GM12878 (cell line): Measurements from ENCODE around the gene MCCD1. TPM values are rescaled to one million over a fixed set of nuclear protein-coding genes. Genes with fewer than 3 reads are reported as not detected.

Source experiments
- ATAC-seq: fragments of 200-7000 bp; cut with Tn5 transposase; 3 replicates; pipeline ENCODE4 v1.9.1; 2020; ENCODE audit warnings: mild to moderate bottlenecking, moderate library complexity
- BruUV-seq: library from RNA; stranded (reverse); fragments of 400-500 nt; replicated peaks from 2 replicates; lab custom pipeline; 2021; lab: Mats Ljungman, UMichigan
- CTCF ChIA-PET: fragments of 300-600 bp; sonication (Branson Sonifier 250); formaldehyde crosslinking; extraction: SDS; loops from one replicate; lab custom pipeline; 2021; ENCODE audit warnings: inconsistent platforms; lab: Yijun Ruan, JAX
- POLR2A ChIA-PET: fragments of 350-600 bp; formaldehyde crosslinking; extraction: SDS; loops from one replicate; lab custom pipeline; 2021; ENCODE audit warnings: inconsistent platforms; lab: Charles Lee
- RAD21 ChIA-PET: fragments of 300-600 bp; sonication (Branson Sonifier 250); formaldehyde crosslinking; loops from one replicate; lab custom pipeline; 2023; ENCODE audit warnings: antibody characterized with exemption; ENCODE audit not compliant: unreplicated experiment; lab: Charles Lee
- SMC1A ChIA-PET: fragments of 300-600 bp; sonication (Branson Sonifier 250); formaldehyde crosslinking; loops from one replicate; lab custom pipeline; 2023; ENCODE audit not compliant: unreplicated experiment, uncharacterized antibody; lab: Charles Lee
- DNase-seq: peaks from one replicate; pipeline ENCODE4 v3.0.0-alpha.2; 2011; ENCODE audit warnings: low read depth, low spot score
- FAIRE-seq: peaks from 3 replicates; lab custom pipeline; 2011; peaks lifted over from hg19 to GRCh38; lab: Jason Lieb, UNC
- H2AFZ ChIP-seq: 2 replicates; pipeline ENCODE4 v1.6.0; 2011; ENCODE audit warnings: low read depth, low read length, control low read depth; ENCODE audit not compliant: control insufficient read depth
- H3K27ac ChIP-seq: 2 replicates; pipeline ENCODE4 v1.5.1; 2011; ENCODE audit warnings: control low read depth; ENCODE audit not compliant: control insufficient read depth, insufficient read depth
- H3K27me3 ChIP-seq, 2 experiments: replicated peaks in 1 of 2; 2 replicates each; pipeline versions ENCODE4 v1.6.0 to v1.6.1; 2011; ENCODE audit warnings: low read length in 1 of 2; ENCODE audit not compliant: control insufficient read depth in 2 of 2, insufficient read depth in 2 of 2
- H3K36me3 ChIP-seq, 2 experiments: 2 replicates each; pipeline ENCODE4 v1.5.1; 2011; ENCODE audit warnings: low read length in 1 of 2; ENCODE audit not compliant: control insufficient read depth in 2 of 2, insufficient read depth in 2 of 2
- H3K4me1 ChIP-seq: 2 replicates; pipeline ENCODE4 v1.6.1; 2011; ENCODE audit warnings: mild to moderate bottlenecking, low read length, moderate library complexity, mixed read lengths; ENCODE audit not compliant: control insufficient read depth, insufficient read depth
- H3K4me2 ChIP-seq: 2 replicates; pipeline ENCODE4 v1.6.0; 2011; ENCODE audit warnings: control low read depth; ENCODE audit not compliant: control insufficient read depth, insufficient read depth
- H3K4me3 ChIP-seq: fragments of 200-600 bp; sonication (generic); 2 replicates; pipeline ENCODE4 v1.5.1; 2016
- H3K79me2 ChIP-seq: 2 replicates; pipeline ENCODE4 v1.6.0; 2011; ENCODE audit warnings: low read length; ENCODE audit not compliant: control insufficient read depth, insufficient read depth
- H3K9ac ChIP-seq: 2 replicates; pipeline ENCODE4 v1.8.0; 2011; ENCODE audit warnings: low read length, control low read depth, mixed read lengths; ENCODE audit not compliant: control insufficient read depth, insufficient read depth
- H3K9me3 ChIP-seq: replicated peaks from 3 replicates; pipeline ENCODE4 v1.5.1; 2011; ENCODE audit warnings: mild to moderate bottlenecking, low read length; ENCODE audit not compliant: control insufficient read depth, insufficient read depth
- H4K20me1 ChIP-seq: 2 replicates; pipeline ENCODE4 v1.6.0; 2011; ENCODE audit not compliant: control insufficient read depth, insufficient read depth
- BACH1 ChIP-seq: fragments of 450-650 bp; IDR thresholded peaks from 2 replicates; pipeline ENCODE4 v1.6.1; 2017; ENCODE audit warnings: mild to moderate bottlenecking, borderline replicate concordance
- E4F1 ChIP-seq: fragments of 450-650 bp; IDR thresholded peaks from 2 replicates; pipeline ENCODE4 v1.6.1; 2018; ENCODE audit warnings: borderline replicate concordance, mild to moderate bottlenecking; ENCODE audit not compliant: partially characterized antibody
- GABPA ChIP-seq: IDR thresholded peaks from 2 replicates; pipeline ENCODE4 v1.6.1; 2014; ENCODE audit warnings: antibody characterized with exemption, low read depth, mild to moderate bottlenecking, inconsistent platforms
- GATAD2B ChIP-seq: fragments of 450-650 bp; conservative IDR thresholded peaks from 2 replicates; pipeline ENCODE4 v1.6.1; 2017; ENCODE audit warnings: low read depth, mild to moderate bottlenecking, moderate library complexity
- POLR2A ChIP-seq: IDR thresholded peaks from 2 replicates; pipeline ENCODE4 v1.6.1; 2011; ENCODE audit warnings: low read depth, mild to moderate bottlenecking, low read length
- POLR2AphosphoS5 ChIP-seq: IDR thresholded peaks from 2 replicates; pipeline ENCODE4 v1.6.1; 2011; ENCODE audit warnings: mild to moderate bottlenecking, low read length, inconsistent platforms
- WGBS: methylation state at CpG from one replicate; pipeline ENCODE4 v1.1.6; 2016; ENCODE audit warnings: low lambda C conversion rate; ENCODE audit not compliant: insufficient replicate concordance, insufficient coverage; ENCODE audit errors: missing lambda C conversion rate; 5-methylcytosine and 5-hydroxymethylcytosine counted together
- in situ Hi-C: fragments of 300-500 bp; cut with MboI; formaldehyde crosslinking; loops from 9 replicates; pipeline ENCODE4 v1.14.3; 2018; ENCODE audit warnings: mixed read lengths
- intact Hi-C: fragments of 100-400 bp; cut with micrococcal nuclease; formaldehyde crosslinking; loops from one replicate; pipeline ENCODE4 v1.14.2; 2022; ENCODE audit not compliant: unreplicated experiment
- polyA plus RNA-seq, 11 experiments: library from polyadenylated mRNA; depleted of rRNA in 4 of 11; unstranded in 6 of 11; stranded (reverse) in 5 of 11; fragments of >200 nt; fragmentation: Nextera tagmentation in 4 of 11; fragmentation: Illumina TruSeq in 1 of 11; extraction: Ambion mirVana in 4 of 11; extraction: Trizol in 1 of 11; gene quantifications; 1 replicate in 1 of 11; 2 replicates in 10 of 11; pipeline versions ENCODE4 v1.2.1 to v1.2.3, GENCODE V29; 2011 to 2016; ENCODE audit warnings: inconsistent platforms in 2 of 11, missing spikeins in 2 of 11, low read depth in 1 of 11
- total RNA-seq, 4 experiments: library from RNA; depleted of rRNA in 3 of 4; stranded (reverse); fragments of >200 nt in 3 of 4; fragmentation: Illumina TruSeq in 1 of 4; extraction: Trizol in 1 of 4; gene quantifications; 2 replicates each; pipeline versions ENCODE4 v1.2.1 to v1.2.3, GENCODE V29; 2013 to 2021

Gene MCCD1
- total and polyA plus RNA-seq, 10 of the 15 experiments (the other 5 are each of a cell fraction or from before 2014, with no cell fraction given): not detected

GRCh38 chr6:31531162-31531561, 2.4 kb downstream of the MCCD1 start:
- ATAC-seq (no peak), DNase-seq (no peak), FAIRE-seq (no peak)
- ChIA-PET SMC1A (no interaction called here), POLR2A (interaction anchor here (0.6 to 1.3 kb wide), 4 partner anchors 10 to 82 kb away, joined by 3 read pairs; partner anchors contain the start of gene DDX39B), CTCF (interaction anchor here (1.0 to 1.6 kb wide), 2 partner anchors 9 to 13 kb away, joined by 3 to 4 read pairs; no protein-coding TSS in a partner anchor), RAD21 (no interaction called here)
- H4K20me1 ChIP-seq: peaks cover 3% of the 10 kb centered on the region
- in situ Hi-C loops: no loop called here
- no peak overlapping the region for H2AFZ ChIP-seq
- H3K36me3 ChIP-seq: peaks cover 29 to 32% of the 10 kb centered on the region in 2 experiments
- WGBS: 97% methylated on average over 7 of the region's 7 CpGs
- no peaks in the 10 kb centered on the region for H3K4me1 ChIP-seq
- no peak overlapping the region for H3K27ac ChIP-seq
- intact Hi-C loops: no loop called here
- no peak overlapping the region for H3K9ac ChIP-seq
- no TSS peak for BruUV-seq
- TF ChIP-seq GATAD2B: no peak
- peaks cover 18% of the 10 kb centered on the region for H3K79me2 ChIP-seq
- H3K4me3 ChIP-seq: no peak overlapping the region
- H3K4me2 ChIP-seq: no peak overlapping the region
- no peaks in the 10 kb centered on the region for H3K9me3 ChIP-seq
- no peaks in the 10 kb centered on the region for H3K27me3 ChIP-seq

- no peaks in the 10 kb centered on the region for H3K27me3 ChIP-seq
- in situ Hi-C loops: no loop called here
- CTCF ChIA-PET: interaction anchor here (1.0 to 1.6 kb wide), 3 partner anchors 8 to 14 kb away, joined by 3 to 4 read pairs (median 3); partner anchors contain the start of gene DDX39B
- 71% methylated on average over 9 of the region's 9 CpGs for WGBS
- no peaks in the 10 kb centered on the region for H3K4me1 ChIP-seq
- RAD21 ChIA-PET: interaction anchor here (1.2 kb wide), 1 partner anchor 66 kb away, joined by 3 read pairs; no protein-coding TSS in a partner anchor
- H4K20me1 ChIP-seq: peaks cover 3% of the 10 kb centered on the region
- FAIRE-seq (no peak), DNase-seq (no peak), ATAC-seq (no peak)
- no peak overlapping the region for H3K27ac ChIP-seq
- intact Hi-C loops: no loop called here
- SMC1A ChIA-PET: interaction anchor here (0.6 kb wide), 1 partner anchor 117 kb away, joined by 3 read pairs; no protein-coding TSS in a partner anchor
- H3K9ac ChIP-seq: no peak overlapping the region
- H3K36me3 ChIP-seq: peaks cover 34 to 38% of the 10 kb centered on the region in 2 experiments
- no peaks in the 10 kb centered on the region for H3K9me3 ChIP-seq
- TF ChIP-seq POLR2A: 0 out of 2 replicates have a peak, but pooled peaks have one; percentile 43
- no peak for TF ChIP-seq E4F1
- peak; percentile 73; the same call in 1 of the 2 replicates for TF ChIP-seq POLR2AphosphoS5
- TF ChIP-seq BACH1: 0 out of 2 replicates have a peak, but pooled peaks have one; percentile 26
- no peak for TF ChIP-seq GABPA
- POLR2A ChIA-PET: interaction anchor here (1.0 to 1.3 kb wide), 3 partner anchors 10 to 83 kb away, joined by 3 read pairs; partner anchors contain the start of gene DDX39B
- no peak overlapping the region for H3K4me2 ChIP-seq
- no TSS peak for BruUV-seq
- H3K4me3 ChIP-seq: no peak overlapping the region
- H3K79me2 ChIP-seq: peaks cover 25% of the 10 kb centered on the region
- no peak overlapping the region for H2AFZ ChIP-seq
Observed at GRCh38 chr6:31531771-31532643, 3.2 kb downstream of the MCCD1 start.
